NCI-H2196 (cell line): ENCODE results near the gene TLR9.

Source experiments
- DNase-seq: peaks from one replicate; lab custom pipeline; 2025; ENCODE audit not compliant: unreplicated experiment; lab: John Stamatoyannopoulos, UW

Gene TLR9

GRCh38 chr3:52175416-52176179 is 49.8 kb downstream of the TLR9 start:
- no peak for DNase-seq

- no peak for DNase-seq
These were observed 50.5 kb downstream of the TLR9 start for GRCh38 chr3:52174896-52175295.

DNA sequence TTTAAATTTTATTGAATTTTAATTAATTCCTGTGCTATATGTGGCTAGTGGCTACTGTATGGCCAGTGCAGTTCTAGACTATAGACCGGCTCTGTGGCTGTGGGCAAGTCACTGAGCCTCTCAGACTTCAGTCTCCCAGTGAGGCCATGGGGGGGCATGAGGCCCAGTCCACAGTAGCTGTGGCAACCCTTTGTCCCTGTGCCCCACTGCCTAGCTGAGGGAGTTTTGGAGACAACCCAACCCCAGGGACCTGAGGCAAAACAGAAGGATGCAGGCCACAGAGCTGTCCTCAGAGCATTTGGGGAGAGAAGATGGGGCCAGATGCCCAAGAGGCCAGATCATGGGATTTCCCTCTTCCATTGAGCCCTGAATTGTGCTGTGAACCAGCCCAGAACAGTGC is 52.3 kb downstream of the TLR9 start:
- DNase-seq, result no peak

GRCh38 chr3:52172262-52172757 is 53.1 kb downstream of the TLR9 start:
- no peak for DNase-seq

- DNase-seq, result no peak
These were observed 53.8 kb downstream of the TLR9 start for GRCh38 chr3:52171514-52172261.
